ENCODE results near the gene CCDC112.

GRCh38 chr5:115313052-115313451 lies 16.6 kb upstream of the CCDC112 start:
- TF ChIP-seq CTCF (IDR thresholded peaks at IDR 0.05) = no peak
- TF ChIP-seq POLR2A (IDR thresholded peaks at IDR 0.05) = no peak

Data from esophagus squamous epithelium (tissue), 4 donors.